ENCODE results near the gene CBY1. TPM values are rescaled to one million over a fixed set of nuclear protein-coding genes. Genes with fewer than 3 reads are reported as not detected.
A peak's percentile ranks its signal among the peaks of the same experiment; 100 is the strongest.

Gene CBY1
- total and polyA plus RNA-seq, 9 of the 15 experiments (the other 6 are each of a cell fraction or from before 2014, with no cell fraction given): 5.7 to 19.7 (median 10.8) TPM

GRCh38 chr22:38681582-38682335 lies 25.3 kb downstream of the CBY1 start, which contains the start of gene TOMM22 (continued):
- TF ChIP-seq ZNF592 (IDR thresholded peaks at IDR 0.05) (peak; percentile 34; the same call in 1 of the 2 replicates), ZNF644 (tag; IDR thresholded peaks at IDR 0.05; ENCODE audit: low read depth) (0 out of 2 replicates have a peak, but pooled peaks have one; percentile 46), PCBP1 (IDR thresholded peaks at IDR 0.05; ENCODE audit: low read depth, low read length, poor library complexity, severe bottlenecking) (peak; percentile 70), ZFPM2 (CRISPR knock-in tag; IDR thresholded peaks at IDR 0.05) (no peak), C11orf30 (IDR thresholded peaks at IDR 0.05; ENCODE audit: low read depth) (peak; percentile 100), ZBTB33 (CRISPR knock-in tag; IDR thresholded peaks at IDR 0.05) (no peak), RAD51 (IDR thresholded peaks at IDR 0.05; ENCODE audit: borderline replicate concordance, low read depth) (no peak), SAP30 (IDR thresholded peaks at IDR 0.05; ENCODE audit: borderline replicate concordance, insufficient read depth, low read depth, low read length, poor library complexity, severe bottlenecking) (peak; percentile 89), STAT5B (CRISPR knock-in tag; IDR thresholded peaks at IDR 0.05) (no peak), CBX3 (IDR thresholded peaks at IDR 0.05; ENCODE audit: borderline replicate concordance in 1 of 2, low read length in 2 of 2) (0 out of 3 replicates have a peak, but pooled peaks of 1 of the 2 experiments have one; percentile 45), ZNF217 (CRISPR knock-in tag; IDR thresholded peaks at IDR 0.05) (no peak), POLR3G (IDR thresholded peaks at IDR 0.05; ENCODE audit: extremely low read depth, insufficient read length, insufficient replicate concordance) (no peak), HNRNPLL (IDR thresholded peaks at IDR 0.05; ENCODE audit: low read depth, low read length, poor library complexity, severe bottlenecking) (peak; percentile 41), STAT5A (IDR thresholded peaks at IDR 0.05; ENCODE audit: borderline replicate concordance, low read length) (no peak), MTA3 (IDR thresholded peaks at IDR 0.05; ENCODE audit: borderline replicate concordance) (peak; percentile 72; the same call in 1 of the 2 replicates), CAMTA2 (CRISPR knock-in tag; conservative IDR thresholded peaks at IDR 0.05) (no peak)
- TF ChIP-seq, protein P1, sequence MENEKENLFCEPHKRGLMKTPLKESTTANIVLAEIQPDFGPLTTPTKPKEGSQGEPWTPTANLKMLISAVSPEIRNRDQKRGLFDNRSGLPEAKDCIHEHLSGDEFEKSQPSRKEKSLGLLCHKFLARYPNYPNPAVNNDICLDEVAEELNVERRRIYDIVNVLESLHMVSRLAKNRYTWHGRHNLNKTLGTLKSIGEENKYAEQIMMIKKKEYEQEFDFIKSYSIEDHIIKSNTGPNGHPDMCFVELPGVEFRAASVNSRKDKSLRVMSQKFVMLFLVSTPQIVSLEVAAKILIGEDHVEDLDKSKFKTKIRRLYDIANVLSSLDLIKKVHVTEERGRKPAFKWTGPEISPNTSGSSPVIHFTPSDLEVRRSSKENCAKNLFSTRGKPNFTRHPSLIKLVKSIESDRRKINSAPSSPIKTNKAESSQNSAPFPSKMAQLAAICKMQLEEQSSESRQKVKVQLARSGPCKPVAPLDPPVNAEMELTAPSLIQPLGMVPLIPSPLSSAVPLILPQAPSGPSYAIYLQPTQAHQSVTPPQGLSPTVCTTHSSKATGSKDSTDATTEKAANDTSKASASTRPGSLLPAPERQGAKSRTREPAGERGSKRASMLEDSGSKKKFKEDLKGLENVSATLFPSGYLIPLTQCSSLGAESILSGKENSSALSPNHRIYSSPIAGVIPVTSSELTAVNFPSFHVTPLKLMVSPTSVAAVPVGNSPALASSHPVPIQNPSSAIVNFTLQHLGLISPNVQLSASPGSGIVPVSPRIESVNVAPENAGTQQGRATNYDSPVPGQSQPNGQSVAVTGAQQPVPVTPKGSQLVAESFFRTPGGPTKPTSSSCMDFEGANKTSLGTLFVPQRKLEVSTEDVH (IDR thresholded peaks at IDR 0.05; ENCODE audit: low read depth, partially characterized antibody): peak; percentile 84
